Common myeloid progenitor, CD34-positive (primary cell): ENCODE results near the gene TLX3.
A peak's percentile ranks its signal among the peaks of the same experiment; 100 is the strongest.

ENCODE experiments used
- CTCF ChIA-PET: fragments of 350-600 bp; sonication (Branson Sonifier 250); formaldehyde crosslinking; loops from one replicate; lab custom pipeline; 2021; ENCODE audit warnings: antibody characterized with exemption; lab: Charles Lee
- POLR2A ChIA-PET: fragments of 350-600 bp; sonication (Branson Sonifier 250); formaldehyde crosslinking; loops from one replicate; lab custom pipeline; 2021; ENCODE audit warnings: antibody characterized with exemption; lab: Charles Lee
- DNase-seq, 3 donors: peaks; one replicate each; pipeline versions ENCODE4 v3.0.0 to v3.0.0-alpha.2; 2013
- H3K27ac ChIP-seq, 2 experiments: 1 replicate in 1 of 2; 2 replicates in 1 of 2; pipeline ENCODE4 v1.7.0; 2013; ENCODE audit warnings: inconsistent platforms in 2 of 2, low read length in 2 of 2, mild to moderate bottlenecking in 2 of 2, low read depth in 1 of 2, moderate library complexity in 1 of 2; ENCODE audit not compliant: severe bottlenecking in 2 of 2, insufficient read depth in 1 of 2, poor library complexity in 1 of 2
- H3K27me3 ChIP-seq, 5 experiments: replicated peaks in 2 of 5; 1 replicate in 3 of 5; 2 replicates in 2 of 5; pipeline versions ENCODE4 v1.6.1 to v1.7.0; 2013; ENCODE audit warnings: low read length in 4 of 5, mild to moderate bottlenecking in 2 of 5, moderate library complexity in 2 of 5, inconsistent platforms in 1 of 5; ENCODE audit not compliant: insufficient read depth in 5 of 5, control insufficient read depth in 4 of 5
- H3K36me3 ChIP-seq, 4 experiments: 1 replicate in 2 of 4; 2 replicates in 2 of 4; pipeline versions ENCODE4 v1.6.1 to v1.7.0; 2013; ENCODE audit warnings: low read length in 3 of 4, control low read depth in 1 of 4, mild to moderate bottlenecking in 1 of 4; ENCODE audit not compliant: control insufficient read depth in 4 of 4, insufficient read depth in 4 of 4
- H3K4me1 ChIP-seq, 4 experiments: 1 replicate in 3 of 4; 2 replicates in 1 of 4; pipeline versions ENCODE4 v1.6.1 to v1.7.1; 2013; ENCODE audit warnings: low read length in 3 of 4, mild to moderate bottlenecking in 3 of 4, control low read depth in 1 of 4, inconsistent platforms in 1 of 4, moderate library complexity in 1 of 4; ENCODE audit not compliant: control insufficient read depth in 4 of 4, insufficient read depth in 4 of 4; ENCODE audit errors: control extremely low read depth in 1 of 4
- H3K4me3 ChIP-seq, 7 experiments: 1 replicate in 4 of 7; 2 replicates in 3 of 7; pipeline versions ENCODE4 v1.5.1 to v1.7.0; 2013; ENCODE audit warnings: mild to moderate bottlenecking in 7 of 7, low read length in 6 of 7, moderate library complexity in 6 of 7, inconsistent platforms in 2 of 7, low read depth in 2 of 7, control low read depth in 1 of 7; ENCODE audit not compliant: insufficient read depth in 4 of 7, control insufficient read depth in 1 of 7; ENCODE audit errors: extremely low read depth in 1 of 7
- H3K9me3 ChIP-seq, 5 experiments: 1 replicate in 4 of 5; 2 replicates in 1 of 5; pipeline versions ENCODE4 v1.6.1 to v1.7.1; 2013; ENCODE audit warnings: low read length in 4 of 5, mild to moderate bottlenecking in 2 of 5, inconsistent platforms in 1 of 5, low read depth in 1 of 5, moderate library complexity in 1 of 5; ENCODE audit not compliant: control insufficient read depth in 4 of 5, insufficient read depth in 2 of 5; ENCODE audit errors: control extremely low read depth in 1 of 5
- WGBS: methylation state at CpG from one replicate; pipeline ENCODE4 v1.1.5; 2013; ENCODE audit not compliant: insufficient coverage; 5-methylcytosine and 5-hydroxymethylcytosine counted together

The TLX3 gene

DNA sequence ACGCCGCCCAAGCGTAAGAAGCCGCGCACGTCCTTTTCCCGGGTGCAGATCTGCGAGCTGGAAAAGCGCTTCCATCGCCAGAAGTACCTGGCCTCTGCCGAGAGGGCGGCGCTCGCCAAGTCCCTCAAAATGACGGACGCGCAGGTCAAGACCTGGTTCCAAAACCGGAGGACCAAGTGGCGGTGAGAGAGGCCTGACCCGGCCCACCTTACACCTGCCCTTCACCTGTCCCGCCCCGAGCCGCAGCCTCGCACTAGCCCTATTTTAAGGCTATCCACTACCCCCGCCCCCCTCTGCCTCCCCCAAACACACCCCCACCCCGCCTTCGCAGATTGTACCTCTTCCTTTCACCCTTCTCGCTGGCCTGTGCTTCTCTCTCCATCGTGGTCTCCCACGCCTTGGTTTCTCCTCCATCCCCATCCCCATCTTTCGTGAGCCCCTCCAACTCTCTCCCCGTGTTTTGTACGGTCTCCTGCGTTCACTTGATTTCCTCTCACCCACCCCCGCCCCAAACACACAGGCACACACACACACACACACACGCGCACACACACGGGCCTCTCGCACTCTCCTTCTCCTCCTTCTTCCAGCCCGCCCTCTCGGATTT, 1.3 kb downstream of the TLX3 start:
- Histone ChIP-seq H3K27me3 (peaks cover 6 to 100% (median 56%) of the 10 kb centered on the region in 5 experiments), H3K36me3 (no peaks in the 10 kb centered on the region), H3K4me3 (peak overlapping the region in 2 of 7 experiments; percentile 16 to 23), H3K27ac (no peak overlapping the region), H3K9me3 (no peaks in the 10 kb centered on the region), H3K4me1 (peaks cover 0 to 74% (median 53%) of the 10 kb centered on the region in 4 experiments)
- ChIA-PET POLR2A (no interaction called here), CTCF (interaction anchor here (0.8 to 1.1 kb wide), 3 partner anchors 10 to 13 kb away, joined by 3 to 4 read pairs (median 3); no protein-coding TSS in a partner anchor)
- DNase-seq: peak; percentile 44 to 61 (median 55)
- WGBS: 2% methylated on average over 22 of the region's 41 CpGs

- CTCF ChIA-PET: no interaction called here
- POLR2A ChIA-PET: no interaction called here
- 2% methylated on average over 36 of the region's 41 CpGs for WGBS
Measured at GRCh38 chr5:171310819-171311321, 1.8 kb downstream of the TLX3 start.

GRCh38 chr5:171311322-171312077, 2.5 kb downstream of the TLX3 start:
- ChIA-PET POLR2A (no interaction called here), CTCF (no interaction called here)
- Histone ChIP-seq H3K36me3 (no peaks in the 10 kb centered on the region), H3K9me3 (no peaks in the 10 kb centered on the region), H3K27me3 (peaks cover 0 to 100% (median 57%) of the 10 kb centered on the region in 5 experiments), H3K4me3 (peak overlapping the region in 4 of 7 experiments; percentile 35 to 59 (median 49)), H3K27ac (no peak overlapping the region), H3K4me1 (peaks cover 0 to 79% (median 57%) of the 10 kb centered on the region in 4 experiments)
- DNase-seq: peak in 2 of 3 donors; percentile 58 to 65
- WGBS: 2% methylated on average over 51 of the region's 74 CpGs

More at GRCh38 chr5:171310819-171311321, 1.8 kb downstream of the TLX3 start:
- peaks cover 0 to 78% (median 56%) of the 10 kb centered on the region in 4 experiments for H3K4me1 ChIP-seq
- H3K27ac ChIP-seq: no peak overlapping the region
- H3K36me3 ChIP-seq: no peaks in the 10 kb centered on the region
- no peak for DNase-seq
- H3K9me3 ChIP-seq: no peaks in the 10 kb centered on the region
- H3K4me3 ChIP-seq: peak overlapping the region in 3 of 7 experiments; percentile 20 to 32 (median 22)
- peaks cover 6 to 100% (median 55%) of the 10 kb centered on the region in 5 experiments for H3K27me3 ChIP-seq

- CTCF ChIA-PET: no interaction called here
- Histone ChIP-seq H3K4me1 (peaks cover 0 to 75% (median 55%) of the 10 kb centered on the region in 4 experiments), H3K9me3 (no peaks in the 10 kb centered on the region), H3K27me3 (peaks cover 5 to 100% (median 61%) of the 10 kb centered on the region in 5 experiments), H3K36me3 (no peaks in the 10 kb centered on the region), H3K4me3 (peak overlapping the region in 4 of 7 experiments; percentile 35 to 59 (median 49)), H3K27ac (no peak overlapping the region)
- peak in 1 of 3 donors; percentile 25 for DNase-seq
- POLR2A ChIA-PET: no interaction called here
- WGBS: 6% methylated on average over 49 of the region's 74 CpGs
Measured at GRCh38 chr5:171312129-171312974, 3.3 kb downstream of the TLX3 start.

DNA sequence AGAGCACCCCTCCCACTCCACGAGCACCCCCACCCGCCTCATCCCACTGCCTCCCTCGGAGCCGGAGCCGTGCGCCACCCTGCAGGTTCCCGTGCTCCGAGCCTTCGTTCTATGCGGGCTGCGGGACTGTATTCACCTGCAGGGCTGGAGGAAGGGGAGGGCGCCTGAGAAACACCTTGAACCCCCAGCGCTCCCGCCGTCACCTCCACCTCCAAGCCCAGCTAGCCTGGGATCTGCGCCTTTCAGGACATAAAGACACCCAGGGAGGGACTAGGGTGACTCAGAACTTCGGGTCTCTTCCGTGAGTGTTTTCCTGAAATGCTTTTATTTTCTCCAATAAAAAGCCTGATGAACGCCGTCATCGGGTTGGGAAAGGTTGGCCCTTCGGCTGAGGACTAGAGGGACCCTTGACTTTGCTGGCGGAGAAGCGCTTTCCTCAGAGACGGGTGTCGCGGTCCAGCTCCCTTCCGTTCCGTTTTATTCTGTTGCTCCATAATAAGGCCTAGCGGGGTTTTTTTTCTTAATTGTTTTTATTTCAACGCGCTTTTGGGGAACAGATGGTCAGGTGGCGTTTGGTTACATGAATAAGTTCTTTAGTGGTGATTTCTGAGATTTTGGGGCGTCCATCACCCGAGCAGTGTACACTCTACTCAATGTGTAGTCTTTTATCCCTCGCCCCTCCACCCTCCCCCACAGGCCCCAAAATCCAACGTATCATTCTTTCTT, 4.6 kb downstream of the TLX3 start:
- Histone ChIP-seq H3K36me3 (no peaks in the 10 kb centered on the region), H3K4me1 (peaks cover 0 to 65% (median 53%) of the 10 kb centered on the region in 4 experiments), H3K27me3 (peaks cover 13 to 100% (median 56%) of the 10 kb centered on the region in 5 experiments), H3K9me3 (no peaks in the 10 kb centered on the region), H3K4me3 (no peak overlapping the region), H3K27ac (no peak overlapping the region)
- peak in 1 of 3 donors; percentile 22 for DNase-seq
- ChIA-PET POLR2A (no interaction called here), CTCF (no interaction called here)
- 10% methylated on average over 32 of the region's 37 CpGs for WGBS

DNA sequence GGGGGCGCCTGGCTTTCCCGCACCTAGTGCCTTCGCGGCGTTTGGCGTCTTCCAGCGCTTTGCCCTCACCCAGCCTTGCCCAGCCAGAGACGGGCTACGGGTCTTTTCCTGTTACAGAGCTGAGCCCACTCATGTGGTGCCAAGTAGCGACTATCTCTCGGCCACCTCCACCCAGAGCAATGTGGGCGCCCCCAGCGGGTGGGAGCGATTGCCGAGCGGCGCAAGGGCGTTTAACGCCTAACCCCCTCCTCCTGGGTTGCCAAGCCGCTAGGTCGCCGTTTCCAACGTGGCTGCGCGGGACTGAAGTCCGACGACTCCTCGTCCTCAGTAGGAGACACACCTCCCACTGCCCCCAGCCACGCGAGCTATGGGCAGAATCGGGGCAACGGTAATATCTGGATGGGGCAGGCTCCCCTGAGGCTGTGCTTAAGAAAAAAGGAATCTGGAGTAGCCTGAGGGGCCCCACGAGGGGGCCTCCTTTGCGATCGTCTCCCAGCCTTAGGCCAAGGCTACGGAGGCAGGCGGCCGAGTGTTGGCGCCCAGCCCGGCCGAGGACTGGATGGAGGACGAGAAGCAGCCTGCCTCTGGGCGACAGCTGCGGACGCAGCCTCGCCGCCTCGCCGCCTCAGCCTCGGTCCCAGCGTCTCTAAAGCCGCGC, 5.8 kb downstream of the TLX3 start:
- POLR2A ChIA-PET: no interaction called here
- Histone ChIP-seq H3K4me1 (peaks cover 0 to 55% (median 43%) of the 10 kb centered on the region in 4 experiments), H3K27me3 (peaks cover 17 to 100% (median 57%) of the 10 kb centered on the region in 5 experiments), H3K4me3 (peak overlapping the region in 1 of 7 experiments; percentile 19), H3K9me3 (no peaks in the 10 kb centered on the region), H3K27ac (no peak overlapping the region), H3K36me3 (no peaks in the 10 kb centered on the region)
- WGBS: 4% methylated on average over 40 of the region's 53 CpGs
- CTCF ChIA-PET: no interaction called here
- peak in 1 of 3 donors; percentile 32 for DNase-seq
